GM12873 (cell line): Measurements from ENCODE around the gene ANO10.

Experiments used
- CTCF ChIP-seq: IDR thresholded peaks from 2 replicates; pipeline ENCODE4 v1.5.1; 2012; ENCODE audit warnings: low read depth, mild to moderate bottlenecking, moderate library complexity, low read length, control low read depth; ENCODE audit not compliant: insufficient read depth; ENCODE audit errors: missing control alignments

ANO10 gene

GRCh38 chr3:43346978-43347749, 274.6 kb downstream of the ANO10 start:
- no peak for TF ChIP-seq CTCF

- TF ChIP-seq CTCF, result no peak
Observed at GRCh38 chr3:43345877-43346276, 275.9 kb downstream of the ANO10 start.

- no peak for TF ChIP-seq CTCF
Observed at GRCh38 chr3:43345246-43345645, 276.6 kb downstream of the ANO10 start.

- no peak for TF ChIP-seq CTCF
Observed at GRCh38 chr3:43344520-43344919, 277.3 kb downstream of the ANO10 start.

GRCh38 chr3:43343815-43344214, 278.0 kb downstream of the ANO10 start:
- TF ChIP-seq CTCF, result no peak

- TF ChIP-seq CTCF, result no peak
Observed at GRCh38 chr3:43343185-43343584, 278.6 kb downstream of the ANO10 start.

- TF ChIP-seq CTCF, result no peak
Observed at GRCh38 chr3:43341788-43342187, 280.0 kb downstream of the ANO10 start.
